Stomach (tissue), 9 donors: Measurements from ENCODE around the gene UPF2. TPM values are rescaled to one million over a fixed set of nuclear protein-coding genes. Genes with fewer than 3 reads are reported as not detected.
A peak's percentile ranks its signal among the peaks of the same experiment; 100 is the strongest.

Experiments
- DNase-seq, 2 donors: peaks; one replicate each; pipeline versions ENCODE4 v3.0.0 to v3.0.0-alpha.2; 2013 to 2019
- H3K27ac ChIP-seq, 5 donors: fragments of 200-600 bp in 4 of 5; sonication (generic) in 4 of 5; one replicate each; pipeline ENCODE4 v1.5.1; 2013 to 2019; ENCODE audit warnings: mild to moderate bottlenecking in 1 of 5, moderate library complexity in 1 of 5
- H3K27me3 ChIP-seq, 3 donors: fragments of 200-600 bp; sonication (generic); one replicate each; pipeline ENCODE4 v1.5.1; 2017 to 2019; ENCODE audit warnings: mixed run types in 1 of 3
- H3K36me3 ChIP-seq, 4 donors: fragments of 200-600 bp; sonication (generic); 1 replicate in 3 of 4; 2 replicates in 1 of 4; pipeline ENCODE4 v1.5.1; 2016 to 2019
- H3K4me1 ChIP-seq, 4 donors: fragments of 200-600 bp; sonication (generic); one replicate each; pipeline ENCODE4 v1.5.1; 2016 to 2019
- H3K4me3 ChIP-seq, 4 donors: fragments of 200-600 bp; sonication (generic) in 3 of 4; one replicate each; pipeline ENCODE4 v1.5.1; 2016 to 2019; ENCODE audit warnings: mild to moderate bottlenecking in 1 of 4
- H3K9me3 ChIP-seq, 4 donors: fragments of 200-600 bp; sonication (generic); one replicate each; pipeline ENCODE4 v1.5.1; 2016 to 2019
- CTCF ChIP-seq, 7 experiments: fragments of 450-650 bp in 4 of 7; fragments of 200-600 bp in 3 of 7; sonication (generic) in 3 of 7; IDR thresholded peaks; one replicate each; pipeline ENCODE4 v1.5.1; 2016 to 2019; ENCODE audit warnings: antibody characterized with exemption in 7 of 7, control low read depth in 2 of 7, mild to moderate bottlenecking in 1 of 7
- EP300 ChIP-seq: sonication (generic); formaldehyde crosslinking; IDR thresholded peaks from one replicate; pipeline ENCODE4 v1.6.1; 2017; ENCODE audit warnings: antibody characterized with exemption
- POLR2A ChIP-seq, 4 donors: fragments of 450-650 bp; IDR thresholded peaks; one replicate each; pipeline ENCODE4 v1.6.1; 2016; ENCODE audit warnings: antibody characterized with exemption in 4 of 4, control low read depth in 2 of 4, mild to moderate bottlenecking in 1 of 4, moderate library complexity in 1 of 4
- POLR2AphosphoS5 ChIP-seq, 3 donors: sonication (generic); formaldehyde crosslinking; IDR thresholded peaks; one replicate each; pipeline ENCODE4 v1.6.1; 2016; ENCODE audit warnings: antibody characterized with exemption in 3 of 3
- WGBS, 5 donors: extraction: QIAGEN DNeasy Blood & Tissue Kit in 3 of 5; methylation state at CpG; one replicate each; pipeline versions ENCODE4 v1.1.5 to v1.1.7; 2013 to 2018; 5-methylcytosine and 5-hydroxymethylcytosine counted together
- intact Hi-C: fragments of 100-400 bp; cut with DNase I; formaldehyde crosslinking; loops from one replicate; pipeline ENCODE4 v1.15.1; 2023; ENCODE audit warnings: low total_unique reads
- polyA plus RNA-seq, 3 donors: library from polyadenylated mRNA; stranded (reverse); fragments of 200-250 nt; gene quantifications; one replicate each; pipeline ENCODE4 v1.2.3, GENCODE V29; 2013
- total RNA-seq, 5 donors: library from RNA; depleted of rRNA; stranded (reverse); fragments of >200 nt; gene quantifications; one replicate each; pipeline versions ENCODE4 v1.1.0 to v1.2.3, GENCODE V29; 2014 to 2016
- donor health status: healthy with polysubstance abuse.
- donor health status: Bipolar disorder and iron deficiency.
- donor health status: healthy.

The UPF2 gene
- total and polyA plus RNA-seq, 8 donors, result 8.7 to 48.6 (median 17.2) TPM

GRCh38 chr10:11907914-11908313 is 134.7 kb downstream of the UPF2 start:
- no peak for DNase-seq
- intact Hi-C loops, result no loop called here
- Histone ChIP-seq H3K27me3 (no peaks in the 10 kb centered on the region), H3K27ac (no peak overlapping the region), H3K9me3 (no peaks in the 10 kb centered on the region), H3K4me3 (no peak overlapping the region), H3K36me3 (no peaks in the 10 kb centered on the region), H3K4me1 (no peaks in the 10 kb centered on the region)
- TF ChIP-seq POLR2A (IDR thresholded peaks at IDR 0.05) (no peak), CTCF (IDR thresholded peaks at IDR 0.05) (no peak), POLR2AphosphoS5 (IDR thresholded peaks at IDR 0.05) (no peak), EP300 (no peak)
- WGBS, 5 donors, result 84 to 93% (median 89%) methylated on average over 14 to 18 of the region's 18 CpGs

GRCh38 chr10:11906714-11907113 is 135.9 kb downstream of the UPF2 start:
- TF ChIP-seq POLR2A (IDR thresholded peaks at IDR 0.05) (no peak), CTCF (IDR thresholded peaks at IDR 0.05) (no peak), POLR2AphosphoS5 (IDR thresholded peaks at IDR 0.05) (no peak)
- intact Hi-C loops, result no loop called here
- H3K4me3 ChIP-seq, result no peak overlapping the region
- no peaks in the 10 kb centered on the region for H3K36me3 ChIP-seq
- no peaks in the 10 kb centered on the region for H3K27me3 ChIP-seq
- WGBS, 5 donors, result 67 to 83% (median 73%) methylated on average over 8 of the region's 8 CpGs
- no peak for DNase-seq
- H3K27ac ChIP-seq, result no peak overlapping the region
- H3K4me1 ChIP-seq, result peaks cover 0 to under 1% (median 0%) of the 10 kb centered on the region in 4 donors
- H3K9me3 ChIP-seq, result no peaks in the 10 kb centered on the region

- Histone ChIP-seq H3K9me3 (no peaks in the 10 kb centered on the region), H3K27ac (no peak overlapping the region), H3K36me3 (no peaks in the 10 kb centered on the region), H3K4me3 (no peak overlapping the region), H3K4me1 (peaks cover 0 to 9% (median 3%) of the 10 kb centered on the region in 4 donors), H3K27me3 (no peaks in the 10 kb centered on the region)
- DNase-seq, result no peak
- TF ChIP-seq CTCF (IDR thresholded peaks at IDR 0.05) (no peak), POLR2AphosphoS5 (IDR thresholded peaks at IDR 0.05) (no peak), EP300 (no peak)
- intact Hi-C loops, result no loop called here
- 92 to 97% (median 93%) methylated on average over 7 of the region's 7 CpGs for WGBS, 5 donors
Measured at GRCh38 chr10:11902646-11903045, 140.0 kb downstream of the UPF2 start.

- Histone ChIP-seq H3K9me3 (no peaks in the 10 kb centered on the region), H3K4me3 (no peak overlapping the region), H3K27me3 (no peaks in the 10 kb centered on the region), H3K36me3 (no peaks in the 10 kb centered on the region), H3K4me1 (peaks cover 0 to 9% (median 3%) of the 10 kb centered on the region in 4 donors), H3K27ac (no peak overlapping the region)
- WGBS, 5 donors, result 48 to 80% (median 58%) methylated on average over 21 to 23 of the region's 23 CpGs
- DNase-seq, result peak in 1 of 2 donors; percentile 43
- TF ChIP-seq POLR2AphosphoS5 (IDR thresholded peaks at IDR 0.05) (no peak), EP300 (no peak), CTCF (IDR thresholded peaks at IDR 0.05) (no peak), POLR2A (IDR thresholded peaks at IDR 0.05) (no peak)
- intact Hi-C loops, result no loop called here
Measured at GRCh38 chr10:11901833-11902475, 140.7 kb downstream of the UPF2 start.
